AG09309 (cell line): ENCODE results near the gene DNMT3A.

Experiments used
- DNase-seq: peaks from one replicate; pipeline ENCODE4 v3.0.0-alpha.2; 2010; ENCODE audit warnings: low read depth
- H3K4me3 ChIP-seq: 2 replicates; pipeline ENCODE4 v1.5.1; 2011; ENCODE audit warnings: mild to moderate bottlenecking, low read depth, low read length, moderate library complexity; ENCODE audit not compliant: control insufficient read depth
- TF ChIP-seq, protein P1 (sequence below): IDR thresholded peaks from 2 replicates; pipeline ENCODE4 v1.5.1; 2011; ENCODE audit warnings: mild to moderate bottlenecking, low read depth, low read length, inconsistent platforms; ENCODE audit not compliant: insufficient read depth, control insufficient read depth; ENCODE audit errors: missing control alignments

DNMT3A gene

GRCh38 chr2:25207078-25207545 is 134.6 kb downstream of the DNMT3A start:
- TF ChIP-seq, protein P1, sequence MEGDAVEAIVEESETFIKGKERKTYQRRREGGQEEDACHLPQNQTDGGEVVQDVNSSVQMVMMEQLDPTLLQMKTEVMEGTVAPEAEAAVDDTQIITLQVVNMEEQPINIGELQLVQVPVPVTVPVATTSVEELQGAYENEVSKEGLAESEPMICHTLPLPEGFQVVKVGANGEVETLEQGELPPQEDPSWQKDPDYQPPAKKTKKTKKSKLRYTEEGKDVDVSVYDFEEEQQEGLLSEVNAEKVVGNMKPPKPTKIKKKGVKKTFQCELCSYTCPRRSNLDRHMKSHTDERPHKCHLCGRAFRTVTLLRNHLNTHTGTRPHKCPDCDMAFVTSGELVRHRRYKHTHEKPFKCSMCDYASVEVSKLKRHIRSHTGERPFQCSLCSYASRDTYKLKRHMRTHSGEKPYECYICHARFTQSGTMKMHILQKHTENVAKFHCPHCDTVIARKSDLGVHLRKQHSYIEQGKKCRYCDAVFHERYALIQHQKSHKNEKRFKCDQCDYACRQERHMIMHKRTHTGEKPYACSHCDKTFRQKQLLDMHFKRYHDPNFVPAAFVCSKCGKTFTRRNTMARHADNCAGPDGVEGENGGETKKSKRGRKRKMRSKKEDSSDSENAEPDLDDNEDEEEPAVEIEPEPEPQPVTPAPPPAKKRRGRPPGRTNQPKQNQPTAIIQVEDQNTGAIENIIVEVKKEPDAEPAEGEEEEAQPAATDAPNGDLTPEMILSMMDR: no peak
- H3K4me3 ChIP-seq: no peak overlapping the region
- DNase-seq: no peak

GRCh38 chr2:25204190-25204838 is 137.4 kb downstream of the DNMT3A start:
- DNase-seq: no peak
- TF ChIP-seq, protein P1: no peak
- H3K4me3 ChIP-seq: no peak overlapping the region

- TF ChIP-seq, protein P1: no peak
- no peak overlapping the region for H3K4me3 ChIP-seq
- DNase-seq: no peak
These were observed 139.4 kb downstream of the DNMT3A start for GRCh38 chr2:25202275-25202674.

GRCh38 chr2:25201794-25202193 is 139.9 kb downstream of the DNMT3A start:
- no peak for DNase-seq
- TF ChIP-seq, protein P1: no peak
- no peak overlapping the region for H3K4me3 ChIP-seq

DNA sequence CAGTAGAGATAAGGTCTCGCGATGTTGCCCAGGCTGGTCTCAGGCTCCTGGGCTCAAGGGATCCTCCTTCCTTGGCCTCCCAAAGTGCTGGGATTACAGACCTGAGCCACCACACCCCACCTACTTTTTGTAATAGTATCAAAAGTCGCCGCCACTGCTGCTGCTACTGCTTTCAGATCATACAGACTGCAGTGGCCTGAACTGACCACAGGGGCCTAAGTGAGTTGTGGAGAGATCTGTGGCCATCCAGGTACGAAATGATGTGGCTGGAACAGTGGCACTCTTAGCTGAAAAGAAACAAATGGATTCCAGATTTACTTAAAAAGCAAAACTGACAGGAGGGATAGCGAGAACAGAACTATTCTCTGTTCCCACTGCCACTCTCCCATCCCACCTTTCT is 140.5 kb downstream of the DNMT3A start:
- no peak overlapping the region for H3K4me3 ChIP-seq
- no peak for DNase-seq
- TF ChIP-seq, protein P1: peak; percentile 21

DNA sequence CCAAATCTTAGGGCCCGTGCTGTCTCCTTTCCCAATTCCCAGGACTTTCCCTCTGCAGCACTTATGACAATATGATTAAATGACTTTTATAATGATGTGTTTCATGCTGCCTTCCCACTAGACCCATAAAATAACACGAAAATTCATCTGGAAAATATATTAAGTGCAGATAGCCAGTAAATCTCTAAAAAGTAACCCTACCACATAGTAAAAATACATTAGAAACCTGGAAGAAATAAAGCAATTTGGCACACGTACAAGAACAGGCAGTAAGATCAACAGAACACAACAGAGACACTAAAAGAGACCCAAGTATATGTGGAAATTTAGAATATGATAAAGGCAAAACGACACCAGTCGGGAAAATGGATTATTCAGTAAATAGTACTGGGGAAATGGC is 143.1 kb downstream of the DNMT3A start:
- no peak for DNase-seq
- H3K4me3 ChIP-seq: no peak overlapping the region
- TF ChIP-seq, protein P1: no peak
